GM23248 (cell line): Measurements from ENCODE around the gene NDEL1.

Experiments
- EZH2 ChIP-seq: fragments of 200-600 bp; sonication (generic); IDR thresholded peaks from 2 replicates; pipeline ENCODE4 v1.6.1; 2018; ENCODE audit warnings: antibody characterized with exemption, mild to moderate bottlenecking; ENCODE audit not compliant: insufficient read depth, poor library complexity, severe bottlenecking
- EZH2phosphoT487 ChIP-seq: fragments of 200-600 bp; sonication (generic); IDR thresholded peaks from 2 replicates; pipeline ENCODE4 v1.6.1; 2018; ENCODE audit warnings: antibody characterized with exemption, moderate library complexity, mild to moderate bottlenecking, low read depth; ENCODE audit not compliant: insufficient read depth

GRCh38 chr17:8481089-8481488 lies 45.4 kb downstream of the NDEL1 start:
- TF ChIP-seq EZH2 (no peak), EZH2phosphoT487 (no peak)
